Lung (tissue), 12 donors: ENCODE data around the gene KRTAP1-1. TPM values are rescaled to one million over a fixed set of nuclear protein-coding genes. Genes with fewer than 3 reads are reported as not detected.
"Not testable (repeated sequence)": the region's sequence is repeated elsewhere in the genome, so short reads cannot be mapped to it uniquely, and the experiment has no call there.

ENCODE experiments used
- ATAC-seq: fragments of 200-7000 bp; cut with Tn5 transposase; one replicate; pipeline ENCODE4 v1.9.1; 2020; ENCODE audit warnings: moderate number of reproducible peaks; ENCODE audit not compliant: insufficient read depth, low FRiP score
- DNase-seq, 3 donors: peaks; one replicate each; pipeline ENCODE4 v3.0.0-alpha.2; 2013 to 2017
- H3K27ac ChIP-seq, 2 donors: one replicate each; pipeline ENCODE4 v1.5.1; 2013; ENCODE audit warnings: mild to moderate bottlenecking in 2 of 2, moderate library complexity in 2 of 2, control low read depth in 1 of 2, inconsistent platforms in 1 of 2, low read depth in 1 of 2, low read length in 1 of 2
- H3K27me3 ChIP-seq, 3 donors: one replicate each; pipeline ENCODE4 v1.5.1; 2013; ENCODE audit warnings: low read length in 2 of 3; ENCODE audit not compliant: control insufficient read depth in 3 of 3, insufficient read depth in 3 of 3
- H3K36me3 ChIP-seq, 4 donors: one replicate each; pipeline ENCODE4 v1.5.1; 2013; ENCODE audit warnings: low read length in 4 of 4, mild to moderate bottlenecking in 1 of 4, moderate library complexity in 1 of 4; ENCODE audit not compliant: control insufficient read depth in 4 of 4, insufficient read depth in 4 of 4
- H3K4me1 ChIP-seq, 5 donors: one replicate each; pipeline ENCODE4 v1.5.1; 2013; ENCODE audit warnings: low read length in 5 of 5, mild to moderate bottlenecking in 2 of 5, moderate library complexity in 1 of 5; ENCODE audit not compliant: control insufficient read depth in 5 of 5, insufficient read depth in 5 of 5
- H3K4me3 ChIP-seq: one replicate; pipeline ENCODE4 v1.5.1; 2013; ENCODE audit warnings: mild to moderate bottlenecking, control low read depth, moderate library complexity
- H3K9ac ChIP-seq, 2 donors: one replicate each; pipeline ENCODE4 v1.5.1; 2013; ENCODE audit warnings: low read length in 2 of 2, control low read depth in 1 of 2; ENCODE audit not compliant: insufficient read depth in 1 of 2
- H3K9me3 ChIP-seq, 4 donors: one replicate each; pipeline ENCODE4 v1.5.1; 2013; ENCODE audit warnings: low read length in 3 of 4, mild to moderate bottlenecking in 1 of 4, moderate library complexity in 1 of 4; ENCODE audit not compliant: control insufficient read depth in 4 of 4, insufficient read depth in 3 of 4
- WGBS, 2 donors: extraction: QIAGEN DNeasy Blood & Tissue Kit; methylation state at CpG; one replicate each; pipeline ENCODE4 v1.1.7; 2013; 5-methylcytosine and 5-hydroxymethylcytosine counted together
- polyA plus RNA-seq, 2 donors: library from polyadenylated mRNA; stranded (reverse); fragments of 200-250 nt; gene quantifications; one replicate each; pipeline ENCODE4 v1.2.1, GENCODE V29; 2013
- total RNA-seq, 2 donors: library from RNA; depleted of rRNA in 1 of 2; stranded (reverse); fragments of >200 nt in 1 of 2; gene quantifications; one replicate each; pipeline ENCODE4 v1.2.1, GENCODE V29; 2014 to 2021
- TF ChIP-seq, protein P1 (sequence below): IDR thresholded peaks from 2 replicates; pipeline ENCODE4 v1.5.1; 2012; ENCODE audit warnings: mild to moderate bottlenecking; ENCODE audit errors: control extremely low read depth, extremely low read depth
- donor health status: control.
- donor health status: control.
- donor health status: Bipolar disorder and iron deficiency.
- donor health status: healthy.
- donor health status: DM: yes; HTN: yes; CAD: no.

Gene KRTAP1-1
- total and polyA plus RNA-seq, 4 donors, result not detected

- ATAC-seq (no peak), DNase-seq (no peak)
- H3K9ac ChIP-seq, result no peak overlapping the region
- H3K9me3 ChIP-seq, result peaks cover 0 to 3% (median 0%) of the 10 kb centered on the region in 4 donors
- WGBS, 2 donors, result 89 to 97% methylated on average over 1 of the region's 1 CpG
- no peak overlapping the region for H3K4me3 ChIP-seq
- no peak overlapping the region for H3K27ac ChIP-seq
- peaks cover 0 to 2% (median 0%) of the 10 kb centered on the region in 3 donors for H3K27me3 ChIP-seq
- H3K4me1 ChIP-seq, result no peaks in the 10 kb centered on the region
- H3K36me3 ChIP-seq, result no peaks in the 10 kb centered on the region
- TF ChIP-seq, protein P1, sequence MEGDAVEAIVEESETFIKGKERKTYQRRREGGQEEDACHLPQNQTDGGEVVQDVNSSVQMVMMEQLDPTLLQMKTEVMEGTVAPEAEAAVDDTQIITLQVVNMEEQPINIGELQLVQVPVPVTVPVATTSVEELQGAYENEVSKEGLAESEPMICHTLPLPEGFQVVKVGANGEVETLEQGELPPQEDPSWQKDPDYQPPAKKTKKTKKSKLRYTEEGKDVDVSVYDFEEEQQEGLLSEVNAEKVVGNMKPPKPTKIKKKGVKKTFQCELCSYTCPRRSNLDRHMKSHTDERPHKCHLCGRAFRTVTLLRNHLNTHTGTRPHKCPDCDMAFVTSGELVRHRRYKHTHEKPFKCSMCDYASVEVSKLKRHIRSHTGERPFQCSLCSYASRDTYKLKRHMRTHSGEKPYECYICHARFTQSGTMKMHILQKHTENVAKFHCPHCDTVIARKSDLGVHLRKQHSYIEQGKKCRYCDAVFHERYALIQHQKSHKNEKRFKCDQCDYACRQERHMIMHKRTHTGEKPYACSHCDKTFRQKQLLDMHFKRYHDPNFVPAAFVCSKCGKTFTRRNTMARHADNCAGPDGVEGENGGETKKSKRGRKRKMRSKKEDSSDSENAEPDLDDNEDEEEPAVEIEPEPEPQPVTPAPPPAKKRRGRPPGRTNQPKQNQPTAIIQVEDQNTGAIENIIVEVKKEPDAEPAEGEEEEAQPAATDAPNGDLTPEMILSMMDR, result no peak
These were observed 1.7 kb upstream of the KRTAP1-1 start for GRCh38 chr17:41042953-41043352.

DNA sequence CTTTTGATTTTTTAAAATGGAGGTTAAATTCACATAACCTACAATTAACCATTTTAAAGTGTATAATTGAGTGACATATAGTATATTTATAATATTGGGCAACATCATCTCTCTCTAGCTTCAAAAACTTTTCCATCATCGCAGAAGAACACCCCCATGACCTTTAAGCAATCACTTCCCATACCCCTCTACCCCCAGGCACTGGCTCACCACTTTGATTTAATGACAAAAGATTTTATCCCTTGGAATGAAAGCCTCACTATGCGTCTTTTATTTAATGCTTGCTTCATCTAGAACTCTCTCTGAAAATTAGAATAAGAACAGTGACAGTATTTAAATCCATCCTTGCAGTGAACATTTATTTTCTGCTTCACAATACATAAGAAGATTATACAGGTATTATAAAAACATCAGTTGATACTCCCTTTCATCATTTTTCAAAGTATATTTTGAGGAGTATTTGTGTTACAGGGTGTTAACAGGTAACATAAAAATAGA, 3.3 kb downstream of the KRTAP1-1 start:
- Histone ChIP-seq H3K4me3 (no peak overlapping the region), H3K9ac (no peak overlapping the region), H3K27me3 (peaks cover 0 to 3% (median 0%) of the 10 kb centered on the region in 3 donors), H3K9me3 (no peaks in the 10 kb centered on the region), H3K36me3 (no peaks in the 10 kb centered on the region), H3K27ac (no peak overlapping the region), H3K4me1 (no peaks in the 10 kb centered on the region)
- ATAC-seq (no peak), DNase-seq (no peak)
- TF ChIP-seq, protein P1, result no peak
- 75 to 86% methylated on average over 2 of the region's 2 CpGs for WGBS, 2 donors

- whole genome bisulfite sequencing, 2 donors, result 83 to 93% methylated on average over 7 to 10 of the region's 10 CpGs
- H3K4me3 ChIP-seq, H3K4me1 ChIP-seq, H3K27me3 ChIP-seq, ATAC-seq, H3K9ac ChIP-seq, DNase-seq, H3K9me3 ChIP-seq, H3K36me3 ChIP-seq, H3K27ac ChIP-seq: not testable (repeated sequence)
These were observed 6.8 kb downstream of the KRTAP1-1 start, which contains the start of gene KRTAP1-3 for GRCh38 chr17:41034346-41034935. TSS of gene KRTAP1-3 (minus strand) at chr17:41034874. CDS start at chr17:41034821, 53 bp downstream.

DNA sequence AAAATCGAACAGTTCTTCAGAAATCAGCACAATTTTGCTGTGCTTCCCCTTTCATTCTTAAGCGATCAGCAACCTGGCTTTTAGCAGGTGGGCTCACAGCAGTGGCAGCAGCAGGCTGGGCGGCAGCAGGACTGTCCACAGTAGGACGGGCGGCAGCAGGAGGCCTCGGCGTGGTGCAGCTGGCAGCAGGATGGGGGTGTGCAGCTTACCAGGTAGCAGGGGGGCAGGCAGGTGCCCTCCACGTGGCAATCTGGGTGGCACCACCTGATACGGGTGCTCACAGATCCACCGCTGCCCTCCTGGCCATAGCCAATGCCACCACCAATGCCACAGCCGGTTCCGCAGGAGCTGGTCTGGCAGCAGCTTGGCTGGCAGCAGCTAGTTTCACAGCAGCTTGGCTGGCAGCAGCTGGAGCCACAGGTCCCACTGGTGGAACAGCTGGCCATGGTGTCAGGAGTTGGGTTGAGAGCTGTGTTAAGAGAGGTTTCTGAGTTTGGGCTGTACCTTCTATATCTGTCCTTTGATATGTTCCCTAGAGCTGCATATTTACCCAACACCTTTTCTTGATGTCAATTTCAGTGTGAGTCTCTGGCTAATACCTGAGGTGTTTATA, 11.5 kb downstream of the KRTAP1-1 start, which contains the start of gene KRTAP1-4:
Gene KRTAP1-4 (minus strand): TSS at position 563 of the 613 bp plus-strand sequence. CDS start 117 bp downstream, at position 446.
- no peaks in the 10 kb centered on the region for H3K9me3 ChIP-seq
- TF ChIP-seq, protein P1, result no peak
- no peak within 1 kb of the TSS for H3K4me3 ChIP-seq
- no peaks in the 10 kb centered on the region for H3K4me1 ChIP-seq
- WGBS, 2 donors, result 84 to 94% methylated on average over 12 of the region's 12 CpGs
- DNase-seq (no peak), ATAC-seq (no peak)
- no peak within 1 kb of the TSS for H3K9ac ChIP-seq
- no peak within 1 kb of the TSS for H3K27ac ChIP-seq
- no peaks in the 10 kb centered on the region for H3K36me3 ChIP-seq
- no peaks in the 10 kb centered on the region for H3K27me3 ChIP-seq
